HG02610 (cell line): ENCODE measurements around the gene DOCK2.
"Not testable (repeated sequence)": the region's sequence is repeated elsewhere in the genome, so short reads cannot be mapped to it uniquely, and the experiment has no call there.

Experiments used
- ATAC-seq: cut with Tn5 transposase; IDR thresholded peaks from one replicate; pipeline ENCODE4 v1.9.1; 2021; ENCODE audit warnings: mild to moderate bottlenecking, moderate library complexity; ENCODE audit not compliant: unreplicated experiment

DOCK2 gene

GRCh38 chr5:169752566-169752965 lies 115.5 kb downstream of the DOCK2 start:
- ATAC-seq, result not testable (repeated sequence)

DNA sequence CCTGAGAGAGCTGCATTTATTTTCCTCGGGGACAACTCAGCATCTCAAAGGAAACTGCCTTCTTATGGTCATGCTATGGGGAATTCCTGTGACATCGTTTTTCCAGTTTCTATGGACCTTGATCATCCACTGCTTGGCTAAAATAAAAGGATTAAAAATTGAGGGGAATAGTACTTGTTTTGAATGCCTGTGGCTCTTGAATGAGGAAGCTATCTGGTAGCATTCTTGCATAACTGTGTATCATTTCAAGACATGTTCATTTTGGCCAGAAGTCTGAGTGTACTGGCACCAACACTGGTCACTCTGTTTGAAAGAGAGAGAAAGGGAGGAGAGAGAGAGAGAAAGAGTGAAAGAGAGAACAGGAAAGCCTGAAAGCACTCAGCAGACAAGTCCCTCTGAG lies 116.7 kb downstream of the DOCK2 start:
- ATAC-seq, result no peak

- no peak for ATAC-seq
These were observed 117.7 kb downstream of the DOCK2 start for GRCh38 chr5:169754737-169755136.

DNA sequence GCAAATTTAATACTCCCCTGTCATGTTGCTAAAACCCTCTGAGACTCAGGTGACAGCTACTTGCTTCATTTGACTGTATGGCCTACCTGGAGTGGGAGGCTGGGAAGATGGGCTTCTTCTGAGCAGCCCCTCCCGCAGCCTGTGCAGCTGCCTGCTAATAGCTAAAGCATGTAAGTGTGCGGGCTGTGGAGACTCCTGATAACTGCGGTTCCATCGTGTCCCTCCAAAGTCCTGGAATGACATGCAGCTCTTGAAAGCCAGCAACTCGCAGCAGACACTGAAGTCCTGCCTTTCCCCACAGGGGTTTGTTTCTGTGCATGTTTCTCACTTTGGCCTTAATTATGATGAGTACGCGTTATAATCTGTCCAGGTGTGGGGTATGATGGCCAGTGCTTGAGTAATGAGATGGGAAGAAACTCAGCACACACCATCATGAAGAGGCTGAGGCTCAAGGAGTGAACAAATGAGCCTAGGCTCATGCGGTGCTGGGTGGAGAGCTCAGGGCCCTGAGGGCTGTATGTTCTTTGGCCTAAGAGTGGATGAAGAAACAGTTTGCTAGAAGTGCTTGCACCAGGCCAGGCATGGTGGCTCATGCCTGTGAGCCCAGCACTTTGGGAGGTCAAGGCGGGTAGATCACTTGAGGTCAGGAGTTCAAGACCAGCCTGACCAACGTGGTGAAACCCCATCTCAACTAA lies 119.1 kb downstream of the DOCK2 start:
- no peak for ATAC-seq

- no peak for ATAC-seq
These were observed 119.9 kb downstream of the DOCK2 start for GRCh38 chr5:169757016-169757415.

DNA sequence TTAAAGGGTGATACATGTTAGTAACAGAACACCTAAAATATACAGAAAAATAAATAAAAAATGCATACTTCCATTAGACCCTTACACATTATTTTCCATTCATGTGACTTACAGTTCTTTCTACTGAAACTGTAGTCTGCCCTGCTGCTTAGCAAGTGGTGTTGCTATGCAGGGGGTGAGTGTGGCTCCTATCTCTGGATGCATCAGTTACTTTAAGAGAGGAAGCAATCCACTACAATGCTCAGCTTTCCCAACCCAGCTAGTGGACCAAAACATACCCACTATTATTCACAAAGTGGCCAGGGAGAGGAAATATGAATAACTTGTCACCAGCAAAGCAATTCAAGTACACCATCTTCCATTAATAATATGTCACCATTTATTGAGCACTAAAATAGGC lies 121.8 kb downstream of the DOCK2 start:
- ATAC-seq, result no peak

DNA sequence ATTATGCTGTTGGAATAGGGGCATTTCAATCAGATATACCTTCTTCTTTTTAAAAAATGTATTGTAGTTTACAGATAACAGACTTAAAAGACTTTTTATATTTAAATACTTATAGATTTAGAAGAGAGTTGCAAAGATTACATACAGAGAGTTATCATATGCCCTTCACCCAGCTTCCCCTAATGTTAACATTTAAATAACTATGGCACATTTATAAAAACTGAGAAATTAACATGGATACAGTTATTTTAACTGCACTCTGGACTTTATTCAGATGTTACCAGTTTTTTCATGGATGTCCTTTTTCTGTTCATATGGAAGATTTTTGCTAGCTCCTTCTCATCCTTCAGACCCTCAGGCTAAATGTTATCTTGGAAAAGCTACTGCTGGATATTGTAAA lies 123.2 kb downstream of the DOCK2 start:
- no peak for ATAC-seq

DNA sequence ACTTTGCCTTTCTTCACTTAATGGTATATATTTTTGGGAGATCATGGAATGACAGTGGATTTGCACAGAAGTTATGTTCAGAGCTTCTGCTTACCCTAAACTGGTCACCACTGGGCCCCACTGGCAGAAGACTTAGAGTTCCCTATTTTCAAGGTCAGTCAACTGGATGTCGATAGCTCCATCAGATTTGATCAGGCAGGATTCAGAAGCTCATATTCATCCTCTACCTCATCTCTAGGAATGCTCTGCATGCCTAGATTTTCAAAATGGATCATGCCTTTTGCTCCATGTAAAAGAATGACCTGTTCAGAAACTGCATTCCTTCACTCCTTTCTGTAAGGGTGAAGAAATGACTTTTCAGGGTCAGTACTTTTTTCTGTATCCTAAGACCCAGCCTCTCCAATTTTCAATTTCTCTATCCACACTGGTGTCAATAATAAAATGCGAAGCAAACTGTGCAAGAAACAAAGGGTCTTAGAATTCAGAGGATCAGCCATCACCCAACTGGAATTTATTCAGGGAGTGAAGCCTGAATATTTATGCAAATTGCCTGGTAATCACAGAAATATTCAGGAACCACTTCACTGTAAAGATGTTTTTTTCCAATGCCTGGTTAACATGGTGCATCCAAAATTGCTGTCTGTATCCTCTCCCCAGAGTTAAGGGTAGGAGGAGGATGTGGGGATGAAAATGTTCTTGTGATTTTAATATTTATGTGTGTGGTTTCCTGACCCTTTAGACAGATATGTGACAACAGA lies 125.4 kb downstream of the DOCK2 start:
- ATAC-seq, result no peak

DNA sequence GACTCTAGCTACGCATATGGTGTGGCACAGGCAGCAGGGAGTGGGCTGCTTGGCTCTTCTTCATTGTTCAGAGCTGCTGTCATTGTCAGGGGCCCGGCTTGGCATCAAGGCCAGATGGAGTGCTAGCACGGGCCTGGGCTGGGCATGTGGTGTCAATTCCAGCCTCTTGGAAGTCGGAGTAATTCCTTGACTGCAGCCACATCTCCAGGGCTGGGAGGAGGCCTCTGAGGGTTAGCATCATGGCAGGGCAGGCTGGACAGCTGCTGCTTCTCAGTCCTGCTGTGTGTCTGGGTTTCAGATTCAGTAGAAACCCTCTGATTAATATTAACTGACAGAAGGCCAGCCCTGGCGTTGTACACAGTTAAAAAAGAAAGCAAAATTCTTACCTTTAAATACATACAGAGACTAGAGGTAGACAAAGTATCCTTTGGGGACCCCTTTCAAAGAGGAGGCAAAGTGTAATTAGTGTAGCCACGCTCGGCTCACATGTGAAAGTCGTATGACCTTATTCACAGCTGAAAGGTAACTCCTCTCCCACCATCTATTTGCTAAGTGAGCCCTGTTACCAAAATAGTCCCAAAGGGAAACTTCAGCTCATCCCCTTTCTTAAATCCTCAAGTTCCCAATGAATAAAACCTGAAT lies 126.4 kb downstream of the DOCK2 start:
- ATAC-seq, result no peak

GRCh38 chr5:169764018-169764378 lies 126.9 kb downstream of the DOCK2 start:
- no peak for ATAC-seq

- no peak for ATAC-seq
These were observed 128.3 kb downstream of the DOCK2 start for GRCh38 chr5:169765176-169765996.

GRCh38 chr5:169766943-169767342 lies 129.9 kb downstream of the DOCK2 start:
- ATAC-seq, result not testable (repeated sequence)

- no peak for ATAC-seq
These were observed 130.9 kb downstream of the DOCK2 start for GRCh38 chr5:169767938-169768337.

DNA sequence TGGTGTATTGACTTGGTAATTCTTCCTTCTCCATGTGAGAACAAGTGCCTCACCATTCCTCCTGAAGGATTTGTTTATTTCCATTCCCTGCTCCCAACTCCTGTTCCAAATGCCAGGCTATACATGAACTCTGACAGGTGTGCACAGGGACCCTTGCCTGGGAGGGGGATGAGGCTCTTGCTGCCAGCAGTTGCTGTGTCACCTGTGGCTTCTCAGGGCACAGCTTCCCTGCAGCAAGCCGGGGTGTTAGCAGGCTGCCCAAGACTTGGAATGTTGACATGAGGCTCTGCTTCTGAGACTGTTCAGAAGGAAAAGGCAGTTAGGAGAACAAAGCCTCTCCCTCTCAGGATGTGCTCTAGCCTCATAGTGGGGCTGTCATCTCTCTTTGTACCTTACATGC lies 131.3 kb downstream of the DOCK2 start:
- no peak for ATAC-seq

DNA sequence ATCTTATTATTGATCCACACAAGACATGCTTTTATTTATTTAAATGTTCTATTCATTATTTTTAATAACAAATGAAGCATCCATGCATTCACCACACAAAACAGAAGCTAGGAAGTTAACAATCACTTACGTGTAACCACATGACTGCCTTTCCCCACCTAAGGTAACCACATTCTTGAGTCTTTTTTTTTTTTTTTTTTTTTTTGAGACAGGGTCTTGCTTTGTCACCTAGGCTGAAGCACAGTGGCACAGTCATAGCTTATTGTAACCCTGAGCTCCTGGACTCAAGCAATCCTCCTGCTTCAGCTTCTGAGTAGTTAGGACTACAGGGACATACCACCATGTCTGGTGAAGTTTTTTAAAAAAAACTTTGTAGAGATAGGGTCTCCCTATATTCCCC lies 133.0 kb downstream of the DOCK2 start:
- ATAC-seq, result no peak

GRCh38 chr5:169772256-169772655 lies 135.2 kb downstream of the DOCK2 start:
- no peak for ATAC-seq

DNA sequence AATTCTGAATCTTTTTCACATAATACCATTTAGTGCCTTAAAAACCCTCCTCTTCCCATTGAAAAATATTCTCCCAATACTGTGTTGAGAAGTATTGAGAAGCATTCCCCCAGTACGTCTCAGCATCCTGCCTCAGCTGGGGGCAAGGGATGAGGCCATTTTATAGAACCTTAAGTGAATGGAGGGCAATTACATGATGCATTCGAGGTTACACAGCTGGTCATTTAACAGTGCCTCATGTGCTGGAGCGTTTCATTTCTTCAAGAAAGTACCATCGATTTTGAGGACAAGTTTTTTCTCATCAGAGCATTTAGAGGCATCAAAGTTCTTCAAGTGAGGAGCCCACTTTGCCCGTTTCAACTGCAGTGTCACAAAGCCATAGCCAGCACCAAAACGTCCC lies 135.6 kb downstream of the DOCK2 start:
- ATAC-seq, result no peak

DNA sequence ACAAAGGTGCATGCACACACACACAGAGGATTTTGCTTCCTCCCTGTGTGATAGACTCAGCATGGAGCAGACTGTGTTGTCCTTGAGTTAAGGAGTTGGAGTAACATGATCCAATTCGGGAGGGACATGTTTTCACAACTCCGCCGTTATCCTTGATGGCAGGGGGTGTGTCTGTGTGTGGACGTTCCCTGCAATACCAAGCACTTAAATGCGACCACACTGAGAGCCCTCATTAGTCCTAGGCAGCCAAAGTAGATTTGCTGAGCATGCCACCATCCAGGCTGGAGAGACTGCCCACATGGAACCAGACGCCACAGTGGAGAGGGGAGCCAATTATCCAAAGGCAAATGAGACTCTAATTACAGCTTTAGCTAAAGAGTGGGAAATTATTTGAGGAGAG lies 140.1 kb downstream of the DOCK2 start:
- no peak for ATAC-seq

GRCh38 chr5:169778622-169779596 lies 141.8 kb downstream of the DOCK2 start:
- peak; percentile 86 for ATAC-seq
